ENCODE data around the gene FLII. TPM values are rescaled to one million over a fixed set of nuclear protein-coding genes. Genes with fewer than 3 reads are reported as not detected.
A peak's percentile ranks its signal among the peaks of the same experiment; 100 is the strongest.

FLII gene
- total and polyA plus RNA-seq, 2 of the 13 experiments (the other 11 are each of a cell fraction or from before 2014, with no cell fraction given): 130 to 303 TPM

- TF ChIP-seq ZNF724P (CRISPR knock-in tag; IDR thresholded peaks at IDR 0.05; ENCODE audit: borderline replicate concordance) (no peak), ZNF703 (CRISPR knock-in tag; IDR thresholded peaks at IDR 0.05; ENCODE audit: borderline replicate concordance) (no peak), ARHGAP35 (CRISPR knock-in tag; IDR thresholded peaks at IDR 0.05; ENCODE audit: borderline replicate concordance) (no peak), NFATC3 (CRISPR knock-in tag; IDR thresholded peaks at IDR 0.05) (peak; percentile 78; the same call in 1 of the 2 replicates), ZNF512B (CRISPR knock-in tag; IDR thresholded peaks at IDR 0.05; ENCODE audit: borderline replicate concordance) (0 out of 2 replicates have a peak, but pooled peaks have one; percentile 17), ZNF274 (CRISPR knock-in tag; IDR thresholded peaks at IDR 0.05) (peak; percentile 69), ZNF558 (CRISPR knock-in tag; IDR thresholded peaks at IDR 0.05; ENCODE audit: borderline replicate concordance) (peak; percentile 61; the same call in 1 of the 2 replicates), NFRKB (IDR thresholded peaks at IDR 0.05) (no peak), TBX2 (CRISPR knock-in tag; IDR thresholded peaks at IDR 0.05; ENCODE audit: borderline replicate concordance) (peak; percentile 100), RFXAP (CRISPR knock-in tag; IDR thresholded peaks at IDR 0.05; ENCODE audit: borderline replicate concordance) (peak; percentile 73; the same call in 1 of the 2 replicates), FOXA1 (IDR thresholded peaks at IDR 0.05) (no peak), FOXA1 (CRISPR knock-in tag; IDR thresholded peaks at IDR 0.05) (no peak), ZMAT5 (CRISPR knock-in tag; IDR thresholded peaks at IDR 0.05; ENCODE audit: borderline replicate concordance, low read depth) (no peak), RFXANK (CRISPR knock-in tag; IDR thresholded peaks at IDR 0.05) (peak; percentile 59; the same call in 1 of the 2 replicates), NCOA1 (CRISPR knock-in tag; IDR thresholded peaks at IDR 0.05) (0 out of 2 replicates have a peak, but pooled peaks have one; percentile 37), GATAD1 (CRISPR knock-in tag; IDR thresholded peaks at IDR 0.05) (no peak; the same call in 1 of the 2 replicates), YEATS4 (CRISPR knock-in tag; IDR thresholded peaks at IDR 0.05; ENCODE audit: borderline replicate concordance) (peak; percentile 77), AGO2 (optimal IDR thresholded peaks at IDR 0.05; ENCODE audit: low read depth, low read length) (no peak), MBNL3 (CRISPR knock-in tag; conservative IDR thresholded peaks at IDR 0.05) (no peak), KDM2A (CRISPR knock-in tag; IDR thresholded peaks at IDR 0.05; ENCODE audit: borderline replicate concordance, low read depth) (peak; percentile 76), ZNF607 (CRISPR knock-in tag; IDR thresholded peaks at IDR 0.05; ENCODE audit: borderline replicate concordance) (peak; percentile 76), ZNF501 (CRISPR knock-in tag; IDR thresholded peaks at IDR 0.05) (peak; percentile 87), DNMT1 (CRISPR knock-in tag; IDR thresholded peaks at IDR 0.05) (peak; percentile 34; the same call in 1 of the 2 replicates), RXRB (CRISPR knock-in tag; IDR thresholded peaks at IDR 0.05; ENCODE audit: borderline replicate concordance) (peak; percentile 49; the same call in 1 of the 2 replicates), ZNF143 (CRISPR knock-in tag; IDR thresholded peaks at IDR 0.05) (no peak), MAFK (conservative IDR thresholded peaks at IDR 0.05 in 1 of 2, IDR thresholded peaks at IDR 0.05 in 1 of 2; ENCODE audit: low read length in 2 of 2) (no peak), KDM5A (IDR thresholded peaks at IDR 0.05; ENCODE audit: borderline replicate concordance, low read length) (peak; percentile 78; the same call in 1 of the 2 replicates), ZNF414 (CRISPR knock-in tag; IDR thresholded peaks at IDR 0.05) (peak; percentile 91; the same call in 1 of the 2 replicates)
These were observed 2.0 kb upstream of the FLII start, which contains the start of gene MIEF2 (continued) for GRCh38 chr17:18260332-18261145.

Data from HepG2 (cell line).